ENCODE measurements around the gene S100A7A. TPM values are rescaled to one million over a fixed set of nuclear protein-coding genes. Genes with fewer than 3 reads are reported as not detected.

Gene S100A7A
- total and polyA plus RNA-seq, 2 of the 8 experiments (the other 6 are each of a cell fraction or from before 2014, with no cell fraction given), result not detected

- Histone ChIP-seq H3K18ac (ENCODE audit: extremely low read depth, low read length) (no peak overlapping the region; the same call in 1 of the 2 replicates), H3K27me3 (replicated peaks in 1 of 4; ENCODE audit: control insufficient read depth in 3 of 4, extremely low read depth in 1 of 4, insufficient read depth in 3 of 4, low read length in 3 of 4) (no peaks in the 10 kb centered on the region; a peak in 1 of 7 replicates), H3K36me3 (ENCODE audit: control insufficient read depth in 2 of 4, insufficient read depth in 4 of 4, low read length in 3 of 4) (no peaks in the 10 kb centered on the region), H3K4me1 (replicated peaks in 1 of 4; ENCODE audit: control insufficient read depth in 3 of 4, insufficient read depth in 4 of 4, low read length in 3 of 4) (no peaks in the 10 kb centered on the region), H4K91ac (replicated peaks; ENCODE audit: insufficient read length, low read length) (no peak overlapping the region), H4K20me1 (replicated peaks in 1 of 2; ENCODE audit: control insufficient read depth in 1 of 2, insufficient read depth in 2 of 2, low read length in 2 of 2) (no peaks in the 10 kb centered on the region), H3K9ac (replicated peaks in 1 of 4; ENCODE audit: extremely low read depth in 1 of 4, low read depth in 3 of 4, low read length in 3 of 4) (no peak overlapping the region), H3K79me2 (ENCODE audit: control insufficient read depth in 1 of 2, insufficient read depth in 2 of 2, low read length in 2 of 2) (no peaks in the 10 kb centered on the region), H2BK20ac (ENCODE audit: low read length) (no peak overlapping the region), H2AFZ (ENCODE audit: low read length) (no peak overlapping the region), H3K9me3 (ENCODE audit: insufficient read depth in 2 of 2, low read depth in 1 of 2, low read length in 1 of 2) (peaks cover 0 to 3% of the 10 kb centered on the region in 2 experiments; a peak in 1 of 4 replicates), H3K4me3 (ENCODE audit: extremely low read depth in 1 of 4, insufficient read depth in 2 of 4, low read depth in 3 of 4, low read length in 4 of 4) (no peak overlapping the region), H2BK15ac (ENCODE audit: low read length) (no peak overlapping the region), H4K8ac (ENCODE audit: extremely low read depth, insufficient read depth, low read length) (no peak overlapping the region), H3K27ac (ENCODE audit: low read depth, low read length) (no peak overlapping the region), H2BK12ac (ENCODE audit: low read depth, low read length) (no peak overlapping the region), H3K23me2 (ENCODE audit: low read depth, low read length) (no peaks in the 10 kb centered on the region), H2BK5ac (ENCODE audit: low read depth, low read length) (no peak overlapping the region), H3K79me1 (ENCODE audit: low read depth, low read length) (no peaks in the 10 kb centered on the region), H3K4me2 (ENCODE audit: insufficient read depth in 1 of 2, low read depth in 2 of 2, low read length in 2 of 2) (no peak overlapping the region), H3K56ac (replicated peaks; ENCODE audit: insufficient read length, low read depth, low read length) (no peak overlapping the region), H3K14ac (ENCODE audit: insufficient read length) (no peak overlapping the region), H3K23ac (ENCODE audit: insufficient read length) (no peak overlapping the region), H3K4ac (replicated peaks; ENCODE audit: insufficient read length, low read depth, low read length) (no peak overlapping the region), H2BK120ac (replicated peaks; ENCODE audit: low read depth, low read length) (no peak overlapping the region), H4K5ac (ENCODE audit: insufficient read length, low read depth, low read length) (no peak overlapping the region), H2AK5ac (ENCODE audit: low read depth, low read length) (no peak overlapping the region)
- WGBS, 2 experiments (ENCODE audit: extremely low coverage in 1 of 2, insufficient coverage in 1 of 2, insufficient read length in 1 of 2, insufficient replicate concordance in 2 of 2, low coverage in 1 of 2, low lambda C conversion rate in 2 of 2, missing lambda C conversion rate in 1 of 2), result 78% methylated on average over 2 of the region's 2 CpGs; no CpG with 5 or more reads in 1 of the 2 experiments
- no peak for FAIRE-seq
- DNase-seq (ENCODE audit: low read depth in 1 of 2, low spot score in 2 of 2), result no peak
- POLR2A ChIA-PET (ENCODE audit: partially characterized antibody), result no interaction called here
- CTCF ChIA-PET (ENCODE audit: partially characterized antibody), result interaction anchor here (1.0 to 2.8 kb wide), 5 partner anchors 10 to 136 kb away, joined by 3 to 12 read pairs (median 4); no protein-coding TSS in a partner anchor
- TF ChIP-seq TAF7 (optimal IDR thresholded peaks at IDR 0.05; ENCODE audit: borderline replicate concordance, low read depth, low read length), result no peak
- TF ChIP-seq KDM5A (IDR thresholded peaks at IDR 0.05; ENCODE audit: low read length), result no peak
- TF ChIP-seq, protein P1, sequence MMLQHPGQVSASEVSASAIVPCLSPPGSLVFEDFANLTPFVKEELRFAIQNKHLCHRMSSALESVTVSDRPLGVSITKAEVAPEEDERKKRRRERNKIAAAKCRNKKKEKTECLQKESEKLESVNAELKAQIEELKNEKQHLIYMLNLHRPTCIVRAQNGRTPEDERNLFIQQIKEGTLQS (IDR thresholded peaks at IDR 0.05; ENCODE audit: insufficient read depth, low read depth, low read length), result no peak
Measured at GRCh38 chr1:153374071-153374470, 42.2 kb upstream of the S100A7A start.
